GM18526 (cell line): Measurements from ENCODE around the gene MYO15A.

ENCODE experiments used
- POLR2A ChIP-seq: IDR thresholded peaks from 3 replicates; pipeline ENCODE4 v1.6.1; 2011; ENCODE audit not compliant: insufficient read length; ENCODE audit errors: extremely low read depth

Gene MYO15A

GRCh38 chr17:18158022-18158600 lies 49.6 kb downstream of the MYO15A start:
- no peak for TF ChIP-seq POLR2A

GRCh38 chr17:18159551-18160120 lies 51.1 kb downstream of the MYO15A start:
- no peak for TF ChIP-seq POLR2A

- TF ChIP-seq POLR2A = no peak
Observed at GRCh38 chr17:18160128-18160856, 51.7 kb downstream of the MYO15A start.

GRCh38 chr17:18161207-18162145 lies 52.9 kb downstream of the MYO15A start:
- TF ChIP-seq POLR2A = no peak

GRCh38 chr17:18163547-18163946 lies 55.0 kb downstream of the MYO15A start:
- no peak for TF ChIP-seq POLR2A

GRCh38 chr17:18166894-18167293 lies 58.3 kb downstream of the MYO15A start:
- TF ChIP-seq POLR2A = no peak

- TF ChIP-seq POLR2A = no peak
Observed at GRCh38 chr17:18167421-18167820, 58.9 kb downstream of the MYO15A start.

- TF ChIP-seq POLR2A = no peak
Observed at GRCh38 chr17:18172531-18173278, 64.1 kb downstream of the MYO15A start.

- no peak for TF ChIP-seq POLR2A
Observed at GRCh38 chr17:18173740-18174139, 65.2 kb downstream of the MYO15A start.

GRCh38 chr17:18176176-18176575 lies 67.6 kb downstream of the MYO15A start:
- TF ChIP-seq POLR2A = no peak

- TF ChIP-seq POLR2A = no peak
Observed at GRCh38 chr17:18177133-18177532, 68.6 kb downstream of the MYO15A start.

- no peak for TF ChIP-seq POLR2A
Observed at GRCh38 chr17:18177722-18178121, 69.2 kb downstream of the MYO15A start.

GRCh38 chr17:18179196-18179595 lies 70.6 kb downstream of the MYO15A start:
- no peak for TF ChIP-seq POLR2A

GRCh38 chr17:18179804-18180203 lies 71.2 kb downstream of the MYO15A start:
- no peak for TF ChIP-seq POLR2A

GRCh38 chr17:18181358-18181757 lies 72.8 kb downstream of the MYO15A start:
- no peak for TF ChIP-seq POLR2A
